HG03457 (cell line): ENCODE results near the gene LEFTY1.
"Not testable (repeated sequence)": the region's sequence is repeated elsewhere in the genome, so short reads cannot be mapped to it uniquely, and the experiment has no call there.

ENCODE experiments used
- ATAC-seq: cut with Tn5 transposase; IDR thresholded peaks from one replicate; pipeline ENCODE4 v1.9.1; 2021; ENCODE audit warnings: moderate number of reproducible peaks; ENCODE audit not compliant: unreplicated experiment

The LEFTY1 gene

GRCh38 chr1:225851805-225852204 is 37.1 kb downstream of the LEFTY1 start:
- ATAC-seq: no peak

GRCh38 chr1:225850370-225850769 is 38.6 kb downstream of the LEFTY1 start:
- ATAC-seq: no peak

- no peak for ATAC-seq
Observed at GRCh38 chr1:225849925-225850324, 39.0 kb downstream of the LEFTY1 start.

GRCh38 chr1:225848030-225848955 is 40.7 kb downstream of the LEFTY1 start:
- ATAC-seq: peak; percentile 51

GRCh38 chr1:225847610-225848009 is 41.3 kb downstream of the LEFTY1 start:
- no peak for ATAC-seq

GRCh38 chr1:225846331-225847310 is 42.3 kb downstream of the LEFTY1 start:
- ATAC-seq: no peak

GRCh38 chr1:225845571-225846259 is 43.2 kb downstream of the LEFTY1 start:
- ATAC-seq: no peak

- no peak for ATAC-seq
Observed at GRCh38 chr1:225845097-225845496, 43.8 kb downstream of the LEFTY1 start.

- no peak for ATAC-seq
Observed at GRCh38 chr1:225844236-225845061, 44.5 kb downstream of the LEFTY1 start.

- ATAC-seq: no peak
Observed at GRCh38 chr1:225843426-225843795, 45.5 kb downstream of the LEFTY1 start.

GRCh38 chr1:225842788-225843425 is 46.0 kb downstream of the LEFTY1 start:
- no peak for ATAC-seq

- no peak for ATAC-seq
Observed at GRCh38 chr1:225842074-225842473, 46.9 kb downstream of the LEFTY1 start.

GRCh38 chr1:225840713-225841112 is 48.2 kb downstream of the LEFTY1 start:
- no peak for ATAC-seq

GRCh38 chr1:225840223-225840610 is 48.7 kb downstream of the LEFTY1 start:
- no peak for ATAC-seq

GRCh38 chr1:225838793-225839192 is 50.2 kb downstream of the LEFTY1 start:
- ATAC-seq: no peak

GRCh38 chr1:225836296-225836695 is 52.6 kb downstream of the LEFTY1 start:
- ATAC-seq: not testable (repeated sequence)
